ENCODE measurements around the gene SECISBP2L.
"Not testable (repeated sequence)": the region's sequence is repeated elsewhere in the genome, so short reads cannot be mapped to it uniquely, and the experiment has no call there.

Gene SECISBP2L

GRCh38 chr15:48992545-48992944 lies 53.7 kb downstream of the SECISBP2L start:
- no peak for DNase-seq

DNA sequence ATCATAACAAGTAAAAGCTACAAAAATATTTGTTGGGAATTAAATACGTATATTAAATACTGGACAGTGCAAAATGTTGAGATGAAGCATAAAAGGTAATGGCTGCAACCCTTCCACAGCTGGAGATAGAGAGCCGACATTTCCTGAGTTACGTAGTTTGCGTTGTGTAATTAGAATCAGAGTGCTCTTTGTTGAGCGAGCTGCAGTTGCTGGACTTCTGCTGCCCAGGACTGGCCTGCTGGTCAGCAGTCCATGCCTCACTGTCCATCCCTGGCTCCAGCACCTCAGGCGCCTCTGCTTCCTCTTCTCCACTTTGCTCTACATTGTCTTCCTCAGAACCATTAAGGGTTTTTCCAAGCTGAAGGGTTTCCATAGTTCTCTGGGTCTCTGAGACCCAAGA lies 54.1 kb downstream of the SECISBP2L start:
- DNase-seq: no peak

DNA sequence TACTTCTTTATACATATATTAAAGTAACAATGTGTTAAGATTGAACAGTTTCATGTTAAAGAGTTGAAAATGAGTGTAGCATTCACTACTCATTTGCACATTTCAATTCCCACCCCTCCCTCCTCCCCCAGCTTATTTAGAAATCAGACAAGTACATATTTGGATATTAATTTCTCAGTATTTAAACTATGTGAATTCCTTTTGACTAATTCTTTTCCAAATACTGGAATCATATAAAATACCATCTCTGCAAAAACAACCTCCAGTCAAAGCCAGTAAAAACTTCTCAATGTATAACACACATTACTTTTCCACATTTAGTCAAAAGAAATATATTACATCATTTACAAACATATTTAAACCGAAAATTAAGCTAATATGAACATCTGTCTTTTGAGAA lies 57.1 kb downstream of the SECISBP2L start:
- DNase-seq: no peak

- no peak for DNase-seq
Measured at GRCh38 chr15:48987142-48987541, 59.1 kb downstream of the SECISBP2L start.

GRCh38 chr15:48986240-48986639 lies 60.0 kb downstream of the SECISBP2L start:
- DNase-seq: no peak

DNA sequence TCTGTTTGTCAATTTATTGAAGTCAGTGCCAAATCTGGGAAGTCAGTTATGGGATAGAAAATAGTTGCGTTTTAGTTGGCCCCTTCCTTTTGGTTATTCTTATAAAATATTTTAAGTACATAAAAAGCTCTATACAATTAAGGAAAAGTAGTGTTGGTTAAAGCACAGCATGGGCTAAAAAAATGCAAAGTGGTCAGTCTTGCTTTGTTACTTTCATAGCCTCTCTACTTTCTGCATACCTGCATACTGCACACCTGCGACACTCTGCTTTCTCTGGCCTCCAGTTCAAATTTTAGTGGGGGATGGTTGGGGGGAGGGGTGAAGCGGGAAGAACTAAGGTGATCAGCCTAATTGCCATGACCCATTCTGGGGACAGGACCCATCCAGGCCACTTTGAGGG lies 60.7 kb downstream of the SECISBP2L start:
- no peak for DNase-seq

- DNase-seq: no peak
Measured at GRCh38 chr15:48984811-48985352, 61.4 kb downstream of the SECISBP2L start.

DNA sequence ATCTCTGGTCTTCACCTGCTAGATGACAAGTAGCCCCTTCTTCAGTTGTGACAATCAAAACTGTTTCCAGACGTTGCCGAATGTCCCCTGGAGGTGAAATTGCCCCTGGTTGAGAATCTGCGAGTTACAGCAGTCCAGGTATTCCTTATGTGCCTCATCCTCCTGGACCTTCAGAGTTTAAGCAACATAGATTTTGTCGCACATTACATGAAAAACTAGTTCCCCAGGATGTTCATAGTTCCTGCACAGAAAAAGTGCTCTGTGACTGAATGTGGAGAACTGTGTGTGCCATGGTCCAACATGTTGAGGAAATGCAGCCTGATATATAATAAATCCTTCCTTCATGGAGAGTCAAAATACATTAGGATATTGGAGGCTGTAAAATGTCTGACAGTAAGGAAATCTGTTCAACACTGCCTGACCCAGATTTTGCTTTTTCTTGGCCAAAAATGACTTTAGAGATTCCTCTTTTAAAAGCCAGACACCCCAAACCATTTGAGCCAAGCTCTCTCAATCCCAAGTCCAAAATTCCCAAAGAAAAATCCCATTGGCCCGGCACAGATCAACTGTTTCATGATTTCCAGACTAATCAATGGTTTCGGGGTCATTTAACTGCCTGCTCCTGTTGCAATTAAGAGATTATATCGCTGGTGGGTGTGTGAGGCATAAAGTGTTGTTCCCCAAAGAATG lies 62.1 kb downstream of the SECISBP2L start:
- DNase-seq: no peak

DNA sequence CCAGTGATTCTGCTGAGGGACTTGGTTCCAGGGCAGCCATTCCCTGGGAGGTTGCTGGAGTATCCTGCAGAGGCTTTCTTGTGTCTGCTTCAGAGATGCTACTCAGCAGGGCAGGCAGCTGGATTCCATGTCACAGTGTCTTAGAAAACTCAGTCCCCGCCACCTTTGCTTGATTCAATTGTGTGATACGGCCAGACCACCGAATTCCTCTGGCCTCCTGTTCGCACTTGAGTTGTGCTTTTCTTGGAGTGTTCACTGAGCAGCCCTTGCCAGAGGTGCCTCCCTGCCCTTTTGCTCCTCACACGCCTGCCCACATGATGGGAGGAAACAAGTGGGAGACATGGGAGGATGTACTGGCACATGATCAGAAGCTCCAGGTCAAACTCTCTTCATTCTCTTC lies 62.9 kb downstream of the SECISBP2L start:
- no peak for DNase-seq

DNA sequence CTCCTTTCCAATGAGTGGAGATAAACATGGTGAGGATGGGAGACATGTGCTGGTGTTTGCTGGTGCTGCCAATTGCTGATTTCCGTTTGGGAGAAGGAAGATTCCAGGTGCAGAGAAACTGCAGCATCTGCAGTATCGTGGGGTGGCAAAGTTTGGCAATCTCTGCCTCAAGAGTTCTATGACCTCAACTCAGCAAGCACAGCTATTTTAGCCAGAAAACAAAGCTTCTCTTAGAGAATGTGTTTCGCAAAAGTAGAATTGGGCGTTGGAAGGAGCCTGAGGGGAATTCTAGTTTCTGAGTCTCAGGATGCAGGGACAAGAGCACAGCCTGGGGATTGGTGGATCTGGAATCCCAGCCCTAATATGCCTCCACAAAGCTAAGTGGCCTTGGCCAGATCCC lies 64.3 kb downstream of the SECISBP2L start:
- DNase-seq: no peak

DNA sequence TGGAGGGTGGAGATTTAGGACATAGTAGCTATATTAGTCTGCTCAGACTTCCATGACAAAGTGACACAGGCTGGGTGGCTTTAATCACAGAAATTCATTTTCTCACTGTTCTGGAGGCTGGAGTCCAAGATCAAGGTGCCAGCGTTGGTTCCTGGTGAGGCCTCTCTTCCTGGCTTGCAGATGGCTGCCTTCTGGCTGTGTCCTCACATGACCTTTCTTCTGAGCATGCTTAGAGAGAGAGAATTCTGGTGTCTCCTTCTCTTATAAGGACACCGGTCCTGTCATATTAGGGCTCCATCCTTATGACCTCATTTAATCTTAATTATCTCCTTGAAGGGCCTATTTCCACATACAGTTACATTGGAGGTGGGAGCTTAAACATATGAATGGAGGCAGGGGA lies 67.6 kb downstream of the SECISBP2L start:
- no peak for DNase-seq

DNA sequence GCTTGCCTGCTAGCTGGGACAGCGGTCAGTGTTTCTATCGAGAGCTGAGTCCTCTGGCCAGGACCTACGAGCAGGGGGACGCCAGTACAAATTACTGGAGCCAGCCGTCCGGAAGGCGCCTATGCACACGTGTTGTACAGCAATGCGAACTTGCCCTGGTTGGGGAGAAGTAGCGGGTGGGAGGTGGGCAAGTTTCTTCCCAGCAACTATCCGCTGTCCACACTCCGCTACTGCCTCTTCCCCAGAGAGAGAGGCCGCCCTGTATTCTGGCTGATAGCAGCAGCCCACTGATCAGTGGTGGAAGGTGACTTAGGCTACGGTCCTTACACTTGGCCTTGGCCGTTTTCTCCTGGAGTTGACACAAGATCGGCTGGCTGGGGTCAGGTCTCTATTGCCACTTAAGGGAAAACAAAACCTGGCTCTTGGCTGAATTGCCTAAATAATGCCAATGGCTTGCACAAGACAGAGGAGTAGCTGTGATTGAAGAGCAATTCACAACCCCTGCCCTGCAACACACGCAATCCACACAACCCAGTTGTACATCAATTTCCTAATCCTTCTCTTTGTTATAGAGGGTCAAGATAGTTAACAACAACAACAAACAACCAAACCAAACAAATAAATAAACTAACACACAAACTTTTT lies 69.7 kb downstream of the SECISBP2L start:
- DNase-seq: no peak

- peak; percentile 76 for DNase-seq
Measured at GRCh38 chr15:48975472-48976419, 70.5 kb downstream of the SECISBP2L start.

- no peak for DNase-seq
Measured at GRCh38 chr15:48974882-48975281, 71.4 kb downstream of the SECISBP2L start.

GRCh38 chr15:48972750-48973503 lies 73.3 kb downstream of the SECISBP2L start:
- no peak for DNase-seq

DNA sequence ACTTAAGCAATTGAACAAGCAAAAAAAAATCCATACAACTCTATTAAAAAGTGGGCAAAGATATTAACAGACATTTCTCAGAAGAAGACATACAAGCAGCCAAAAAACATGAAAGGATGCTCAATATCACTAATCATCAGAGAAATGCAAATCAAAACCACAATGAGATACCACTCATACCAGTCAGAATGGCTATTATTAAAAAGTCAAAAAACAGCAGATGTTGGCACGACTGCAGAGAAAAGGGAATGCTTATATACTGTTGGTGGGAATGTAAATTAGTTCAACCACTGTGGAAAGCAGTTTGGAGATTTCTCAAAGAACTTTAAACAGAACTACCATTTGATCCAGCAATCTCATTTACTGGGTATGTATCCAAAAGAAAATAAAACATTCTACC lies 75.3 kb downstream of the SECISBP2L start:
- DNase-seq: not testable (repeated sequence)

GRCh38 chr15:48968066-48968465 lies 78.2 kb downstream of the SECISBP2L start:
- no peak for DNase-seq

- no peak for DNase-seq
Measured at GRCh38 chr15:48967336-48967735, 78.9 kb downstream of the SECISBP2L start.

DNA sequence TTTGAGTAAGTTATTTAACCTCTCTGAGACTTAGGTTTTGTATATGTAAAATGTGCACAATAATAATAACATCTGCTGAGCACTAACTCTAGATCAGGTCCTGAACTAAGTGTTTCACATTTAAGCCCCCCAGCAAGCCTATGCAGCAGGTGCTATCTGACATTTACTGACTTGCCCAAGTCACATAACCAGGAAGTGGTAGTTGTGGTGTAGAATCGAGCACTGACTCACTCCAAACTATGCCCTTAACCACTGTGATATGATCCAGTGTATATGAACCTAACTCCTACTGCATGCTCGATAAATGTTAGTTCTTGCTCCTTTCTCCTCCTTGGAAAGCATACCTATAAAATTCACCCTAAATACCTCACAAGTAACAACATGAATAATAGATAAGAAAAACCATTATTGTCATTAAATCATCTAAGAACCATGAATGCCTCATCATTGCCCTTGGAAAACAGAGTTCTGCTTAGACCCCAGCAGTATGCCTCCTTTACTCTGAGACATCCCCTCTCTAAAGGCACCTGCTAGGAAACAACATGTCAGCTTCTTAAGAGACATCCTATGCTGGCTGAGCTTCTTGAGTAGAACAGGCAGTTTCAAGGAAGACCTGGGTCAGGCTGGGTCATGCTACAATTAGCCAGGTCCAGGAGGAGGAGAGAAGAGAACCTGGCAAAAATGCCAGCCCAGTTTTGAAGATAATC lies 79.5 kb downstream of the SECISBP2L start:
- DNase-seq: peak; percentile 11

- DNase-seq: no peak
Measured at GRCh38 chr15:48965972-48966371, 80.3 kb downstream of the SECISBP2L start.

- DNase-seq: no peak
Measured at GRCh38 chr15:48964898-48965297, 81.3 kb downstream of the SECISBP2L start.

Data from CD4-positive, alpha-beta T cell treated with Interleukin-6 for 4 hours (primary cell).